ENCODE results near the gene RGPD8.

RGPD8 gene

GRCh38 chr2:112322919-112323318 lies 110.5 kb downstream of the RGPD8 start:
- no peak for DNase-seq

- DNase-seq: no peak
Observed at GRCh38 chr2:112321375-112322320, 111.8 kb downstream of the RGPD8 start.

Data from activated naive CD4-positive, alpha-beta T cell treated with Interleukin-2 at 50 U/mL for 16 hours (primary cell).